Posterior cingulate gyrus (tissue), 11 donors: ENCODE results near the gene ERAL1.
"Not testable (repeated sequence)": the region's sequence is repeated elsewhere in the genome, so short reads cannot be mapped to it uniquely, and the experiment has no call there.

Experiments
- DNase-seq, 10 donors: peaks; one replicate each; pipeline versions ENCODE4 v3.0.0 to v3.0.0-alpha.2; 2020 to 2021; ENCODE audit warnings: mixed read lengths in 3 of 10
- intact Hi-C: fragments of 100-400 bp; cut with DNase I; formaldehyde crosslinking; loops from one replicate; pipeline ENCODE4 v1.15.1; 2023

The ERAL1 gene

DNA sequence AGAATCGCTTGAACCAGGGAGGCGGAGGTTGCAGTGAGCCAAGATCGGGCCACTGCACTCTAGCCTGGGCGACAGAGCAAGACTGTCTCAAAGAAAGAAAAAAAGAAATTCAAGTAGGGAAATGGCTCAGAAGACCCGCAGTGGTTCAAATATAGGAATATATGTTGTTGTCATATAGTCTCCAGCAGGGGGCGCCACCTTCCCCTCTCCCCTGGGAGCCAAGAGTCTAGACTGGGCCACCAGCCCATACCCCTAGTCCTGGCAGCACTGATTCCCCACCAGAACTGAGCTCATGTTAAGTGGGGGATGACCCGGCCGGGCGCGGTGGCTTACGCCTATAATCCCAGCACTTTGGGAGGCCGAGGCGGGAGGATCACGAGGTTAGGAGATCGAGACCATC lies 6.1 kb upstream of the ERAL1 start:
- intact Hi-C loops: not testable (repeated sequence)
- DNase-seq: peak in 3 of 10 donors; percentile 13 to 72 (median 50)

DNA sequence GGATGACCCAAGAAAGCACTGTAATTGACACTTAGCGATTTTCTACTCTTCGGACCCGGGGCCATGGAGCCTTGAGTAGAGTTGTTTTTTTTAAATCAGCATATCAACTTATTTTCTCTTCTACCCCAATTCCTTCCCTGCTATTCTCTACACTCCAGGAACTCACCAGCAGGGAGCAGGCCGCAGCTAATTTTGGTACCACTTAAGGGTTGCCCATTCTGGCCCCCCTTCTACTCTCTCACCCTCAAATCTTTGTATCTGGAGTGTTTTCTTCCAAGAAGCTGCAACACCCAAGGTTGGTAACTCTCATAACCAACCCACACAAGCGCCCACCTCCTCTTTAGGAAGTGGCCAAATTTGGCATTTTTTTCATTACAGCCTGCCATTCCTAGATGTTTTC lies 5.5 kb upstream of the ERAL1 start:
- intact Hi-C loops: no loop called here
- peak in 3 of 10 donors; percentile 11 to 50 (median 49) for DNase-seq

DNA sequence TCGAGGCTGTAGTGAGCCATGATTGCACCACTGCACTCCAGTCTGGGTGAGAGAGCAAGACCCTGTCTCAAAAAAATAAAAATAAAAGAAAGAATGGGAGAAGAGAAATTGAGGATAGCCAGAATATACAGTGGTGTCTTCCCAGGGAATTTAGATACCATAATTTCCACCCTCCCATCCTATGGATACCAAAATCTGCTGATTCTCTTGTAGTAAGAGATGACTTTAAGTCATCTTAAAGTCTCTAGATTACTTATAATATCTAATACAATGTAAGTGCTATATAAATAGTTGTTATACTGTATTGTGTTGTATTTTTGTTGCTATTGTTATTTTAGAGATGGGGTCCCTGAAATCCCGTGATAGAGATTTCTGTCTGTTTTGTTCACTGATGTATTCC lies 1.5 kb upstream of the ERAL1 start:
- intact Hi-C loops: no loop called here

DNA sequence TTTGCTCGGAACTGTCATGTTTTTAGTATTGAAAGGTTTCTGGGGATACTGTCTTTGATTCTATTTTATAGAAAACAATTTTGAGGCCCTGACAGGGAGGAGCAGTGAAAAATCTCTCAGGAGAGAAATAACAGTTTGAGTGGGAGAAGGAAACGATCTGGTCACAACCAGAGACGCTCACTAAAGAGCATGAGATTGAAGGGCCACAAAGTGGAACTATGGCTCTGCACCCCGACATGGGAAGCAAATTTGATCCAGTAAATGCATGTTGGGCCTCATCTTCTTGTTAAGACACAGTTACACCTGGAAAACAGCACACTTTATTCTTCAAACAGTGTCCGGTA lies 492 bp downstream of the ERAL1 start:
- intact Hi-C loops: loop anchor here (5.0 kb wide), 1 partner anchor 42 kb away; the partner anchor contains the start of gene FLOT2
- DNase-seq: peak in 2 of 10 donors; percentile 4 to 9

More for the DNA sequence above, 1.5 kb upstream of the ERAL1 start:
- peak in 2 of 10 donors; percentile 22 to 50 for DNase-seq

DNA sequence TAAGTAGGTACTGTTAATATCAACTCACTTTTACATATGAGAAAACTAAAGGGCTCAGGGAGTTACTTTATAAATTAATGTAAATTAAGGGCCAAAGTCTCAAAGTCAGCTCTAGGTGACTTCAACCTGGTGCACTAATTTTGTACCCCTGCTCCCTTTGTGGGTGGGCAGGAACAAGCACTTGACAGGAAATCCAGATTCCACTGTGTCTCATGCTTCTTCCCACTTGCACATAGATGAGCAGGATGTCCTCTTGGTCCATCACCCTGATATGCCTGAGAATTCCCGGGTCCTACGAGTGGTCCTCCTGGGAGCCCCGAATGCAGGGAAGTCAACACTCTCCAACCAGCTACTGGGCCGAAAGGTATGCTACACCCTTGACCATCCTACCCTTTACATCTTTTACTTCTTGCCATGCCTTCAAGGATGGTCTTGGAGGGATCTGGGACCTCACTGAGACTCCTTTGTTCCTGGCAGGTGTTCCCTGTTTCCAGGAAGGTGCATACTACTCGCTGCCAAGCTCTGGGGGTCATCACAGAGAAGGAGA lies 1.3 kb downstream of the ERAL1 start:
- peak in 2 of 10 donors; percentile 4 to 30 for DNase-seq
- intact Hi-C loops: loop anchor here (5.0 kb wide), 1 partner anchor 41 kb away; the partner anchor contains the start of gene FLOT2

DNA sequence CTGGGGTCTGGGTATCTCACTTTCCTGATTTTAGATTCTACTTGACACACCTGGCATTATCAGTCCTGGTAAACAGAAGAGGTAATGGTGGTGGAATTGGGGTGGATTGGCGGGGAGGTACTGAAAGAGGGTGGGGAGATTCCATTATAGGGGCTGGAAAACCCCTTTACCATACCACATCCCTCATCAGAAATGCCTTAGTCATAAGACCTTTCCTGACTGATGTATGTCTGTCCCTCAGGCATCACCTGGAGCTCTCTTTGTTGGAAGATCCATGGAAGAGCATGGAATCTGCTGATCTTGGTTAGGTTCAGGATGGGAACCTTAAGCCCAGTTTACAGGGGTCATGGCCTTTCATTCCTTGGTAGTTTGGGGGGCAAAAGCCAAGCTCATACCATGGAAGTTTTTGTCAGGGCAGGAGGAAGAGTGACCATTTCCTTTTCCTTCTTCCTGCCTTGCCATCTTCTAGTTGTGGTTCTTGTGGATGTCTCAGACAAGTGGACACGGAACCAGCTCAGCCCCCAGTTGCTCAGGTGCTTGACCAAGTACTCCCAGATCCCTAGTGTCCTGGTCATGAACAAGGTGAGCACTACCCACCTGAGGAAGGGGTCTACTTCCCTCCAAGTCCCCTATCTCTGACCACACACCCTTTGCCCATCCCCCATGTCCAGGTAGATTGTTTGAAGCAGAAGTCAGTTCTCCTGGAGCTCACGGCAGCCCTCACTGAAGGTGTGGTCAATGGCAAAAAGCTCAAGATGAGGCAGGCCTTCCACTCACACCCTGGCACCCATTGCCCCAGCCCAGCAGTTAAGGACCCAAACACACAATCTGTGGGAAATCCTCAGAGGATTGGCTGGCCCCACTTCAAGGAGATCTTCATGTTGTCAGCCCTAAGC lies 3.3 kb downstream of the ERAL1 start:
- DNase-seq: peak in 2 of 10 donors; percentile 17 to 21
- intact Hi-C loops: loop anchor here (5.0 kb wide), 1 partner anchor 39 kb away; the partner anchor contains the start of gene FLOT2

DNA sequence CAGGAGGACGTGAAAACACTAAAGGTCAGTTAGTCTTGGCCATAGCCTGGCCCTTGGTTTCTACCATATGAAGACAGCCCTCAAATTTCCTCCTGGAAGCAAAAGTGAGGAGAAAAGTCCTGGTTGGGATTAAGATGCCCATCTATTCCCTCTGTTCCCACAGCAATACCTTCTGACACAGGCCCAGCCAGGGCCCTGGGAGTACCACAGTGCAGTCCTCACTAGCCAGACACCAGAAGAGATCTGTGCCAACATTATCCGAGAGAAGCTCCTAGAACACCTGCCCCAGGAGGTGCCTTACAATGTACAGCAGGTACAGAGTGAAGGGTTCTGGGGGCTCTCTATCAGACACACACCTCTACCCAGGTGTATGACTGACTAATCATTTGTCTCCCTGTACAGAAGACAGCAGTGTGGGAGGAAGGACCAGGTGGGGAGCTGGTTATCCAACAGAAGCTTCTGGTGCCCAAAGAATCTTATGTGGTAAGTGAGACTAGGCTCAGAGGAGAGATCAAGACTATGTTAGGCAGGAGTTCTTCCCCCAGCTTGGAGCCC lies 4.1 kb downstream of the ERAL1 start:
- intact Hi-C loops: loop anchor here (5.0 kb wide), 1 partner anchor 38 kb away; the partner anchor contains the start of gene FLOT2
- peak in 2 of 10 donors; percentile 18 to 34 for DNase-seq

DNA sequence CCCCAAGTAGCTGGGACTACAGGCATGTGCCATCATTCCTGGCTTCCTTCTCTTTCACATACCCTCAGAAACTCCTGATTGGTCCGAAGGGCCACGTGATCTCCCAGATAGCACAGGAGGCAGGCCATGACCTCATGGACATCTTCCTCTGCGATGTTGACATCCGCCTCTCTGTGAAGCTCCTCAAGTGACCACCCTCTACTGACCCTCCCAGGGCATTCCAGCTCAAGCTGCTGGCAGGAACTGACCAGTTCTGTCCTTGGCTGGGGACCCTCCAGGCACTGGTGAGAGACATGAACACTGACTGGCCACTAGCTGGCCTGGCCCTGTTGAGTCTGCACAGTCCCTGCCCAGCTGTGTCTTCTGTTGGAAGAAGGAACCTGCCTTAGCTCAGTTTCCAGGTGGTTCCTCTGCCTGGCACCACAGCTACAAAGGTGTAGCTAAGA lies 5.6 kb downstream of the ERAL1 start:
- DNase-seq: peak in 2 of 10 donors; percentile 24 to 52
- intact Hi-C loops: no loop called here

DNA sequence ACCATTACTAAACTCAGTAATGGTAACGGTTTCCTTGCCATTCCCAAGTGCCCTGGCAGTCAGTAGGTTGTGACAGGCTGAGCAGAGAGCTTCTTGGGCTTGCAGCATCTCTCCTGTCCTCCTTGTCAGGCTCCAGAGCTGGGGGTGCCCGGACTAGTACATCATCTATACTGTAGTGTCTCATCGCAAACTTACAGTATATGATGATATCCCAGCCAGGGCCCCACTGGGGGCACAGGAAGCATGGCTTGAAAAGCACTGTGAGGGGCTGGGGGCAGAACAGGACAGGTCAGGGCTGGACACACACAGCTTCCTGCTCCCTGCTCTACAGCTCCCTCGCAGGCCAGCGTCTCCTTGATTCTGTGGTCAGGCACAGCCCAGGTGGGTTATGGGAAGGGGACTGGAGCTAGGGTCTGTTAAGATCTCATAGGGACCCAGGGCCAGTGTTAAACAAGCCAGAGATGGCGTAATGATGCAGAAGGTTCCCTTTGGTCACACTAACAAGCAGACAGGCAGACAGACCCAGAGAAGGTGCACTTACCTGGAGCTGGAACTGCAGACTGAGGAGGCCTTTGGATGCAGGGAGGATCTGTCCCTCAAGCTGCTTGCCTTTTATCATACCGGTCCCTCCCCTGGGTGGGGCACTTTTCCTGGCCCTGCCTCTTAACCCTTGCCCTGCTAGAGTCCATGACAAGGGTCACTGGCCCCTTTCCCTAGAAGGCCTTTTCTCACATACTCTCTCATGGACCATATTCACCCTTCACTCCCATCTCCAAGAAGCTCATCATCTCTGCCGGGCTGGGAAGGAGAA lies 6.8 kb downstream of the ERAL1 start:
- intact Hi-C loops: no loop called here
- peak in 2 of 10 donors; percentile 29 to 51 for DNase-seq

DNA sequence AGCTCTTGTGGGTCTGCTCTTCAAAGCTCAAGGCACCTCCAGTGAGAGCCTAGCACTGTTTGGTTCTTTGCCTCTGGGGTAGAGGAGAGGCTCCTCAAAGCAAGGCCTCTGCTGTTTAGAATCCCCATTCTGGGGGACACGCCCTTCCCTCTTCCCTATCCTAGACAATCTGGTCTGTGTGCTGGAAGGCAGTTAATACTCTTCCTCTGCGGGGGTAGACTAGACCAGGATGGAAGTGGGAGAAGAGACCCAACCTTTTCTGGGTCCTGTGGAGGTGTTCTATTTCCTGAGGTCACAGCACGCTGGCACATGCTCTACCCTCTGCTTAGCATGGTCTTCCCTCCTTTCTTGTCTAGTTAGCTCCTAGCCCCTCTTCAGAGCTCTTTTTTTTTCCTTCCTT lies 7.7 kb downstream of the ERAL1 start:
- intact Hi-C loops: no loop called here
- no peak for DNase-seq

DNA sequence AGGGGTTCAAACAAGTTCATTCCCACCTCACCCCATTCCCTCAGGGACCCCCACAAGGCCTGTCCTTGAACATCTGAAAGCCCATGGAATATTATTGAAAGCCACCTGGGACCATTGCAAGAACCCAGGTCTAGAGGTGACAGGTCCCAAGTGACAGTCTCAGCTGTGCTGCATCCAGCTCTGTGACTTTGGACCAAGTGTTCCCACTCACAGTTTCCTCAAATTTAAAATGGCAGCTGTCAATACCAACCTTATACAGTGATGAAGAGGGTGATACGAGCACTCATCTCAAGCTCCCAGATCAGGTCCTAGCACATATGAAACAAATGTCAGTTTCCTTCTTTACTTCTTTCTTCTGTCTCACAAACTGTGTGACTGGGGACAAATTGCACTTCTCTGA lies 9.1 kb downstream of the ERAL1 start:
- intact Hi-C loops: no loop called here

DNA sequence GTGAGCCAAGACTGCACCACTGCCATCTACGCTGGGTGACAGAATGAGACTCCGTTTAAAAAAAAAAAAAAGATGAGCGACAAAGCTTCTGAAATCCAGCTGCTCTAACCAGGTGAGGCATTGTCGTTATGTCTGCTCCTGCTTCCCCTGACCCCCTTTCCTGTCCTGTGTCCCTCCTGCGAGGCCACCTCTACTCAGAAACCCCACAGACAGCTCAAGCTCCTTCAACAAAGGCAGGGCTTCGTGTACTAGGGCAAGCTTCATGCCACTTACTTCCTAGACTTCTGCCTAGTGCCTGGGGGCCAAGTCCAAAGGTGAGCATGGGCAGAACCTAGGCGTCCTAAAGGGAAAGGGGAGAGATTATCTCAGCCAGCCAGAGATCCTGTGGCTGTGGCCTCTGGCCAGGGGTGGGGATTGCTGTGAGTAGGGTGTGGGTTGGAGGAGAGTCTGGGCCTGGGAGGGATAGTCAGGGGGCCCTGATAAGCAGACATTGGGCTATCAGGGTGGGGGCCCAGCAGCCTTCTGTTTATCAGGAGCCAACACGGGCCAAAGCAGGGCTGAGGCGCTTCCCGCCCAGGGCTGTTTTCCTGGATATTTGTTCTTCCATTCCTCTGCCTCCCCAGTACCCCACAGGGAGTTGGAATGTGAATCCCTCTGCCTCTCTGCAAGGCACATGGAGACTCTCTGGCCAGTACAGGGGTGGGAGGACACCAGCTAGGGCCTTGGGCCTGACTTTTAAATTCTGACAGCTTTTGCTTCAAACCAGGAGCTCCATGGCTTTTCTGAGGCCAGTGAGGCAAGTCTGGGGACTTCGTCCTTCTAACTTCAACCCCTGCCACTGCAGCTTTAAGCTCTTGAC lies 10.4 kb downstream of the ERAL1 start:
- intact Hi-C loops: no loop called here
- DNase-seq: no peak

More for the DNA sequence above, 9.1 kb downstream of the ERAL1 start:
- peak in 1 of 10 donors; percentile 3 for DNase-seq

DNA sequence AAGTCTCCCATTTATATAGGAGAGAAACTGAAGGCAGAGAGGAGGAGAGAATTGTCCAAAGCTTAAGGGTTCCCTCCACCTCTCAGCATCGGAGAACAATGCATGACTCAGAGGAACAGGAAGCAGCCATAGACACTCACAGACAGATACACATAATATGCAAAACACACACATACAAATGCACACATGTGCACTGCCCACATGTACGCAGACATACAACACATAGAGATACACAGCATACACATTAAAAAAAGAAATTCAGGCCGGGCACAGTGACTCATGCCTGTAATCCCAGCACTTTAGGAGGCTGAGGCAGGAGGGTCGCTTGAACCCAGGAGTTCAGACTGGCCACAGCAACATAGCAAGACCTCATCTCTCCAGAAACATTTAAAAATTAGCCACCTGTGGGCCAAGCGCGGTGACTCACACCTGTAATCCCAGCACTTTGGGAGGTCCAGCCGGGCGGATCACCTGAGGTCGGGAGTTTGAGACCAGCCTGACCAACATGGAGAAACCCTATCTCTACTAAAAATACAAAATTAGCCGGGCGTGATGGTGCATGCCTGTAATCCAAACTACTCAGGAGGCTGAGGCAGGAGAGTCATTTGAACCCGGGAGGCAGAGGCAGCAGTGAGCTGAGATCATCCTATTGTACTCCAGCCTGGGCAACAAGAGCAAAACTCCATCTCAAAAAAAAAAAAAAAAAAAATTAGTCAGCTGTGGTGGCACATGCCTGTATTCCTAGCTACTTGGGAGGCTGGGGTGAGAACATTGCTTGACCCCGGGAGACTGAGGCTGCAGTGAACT lies 11.3 kb downstream of the ERAL1 start:
- intact Hi-C loops: no loop called here
- no peak for DNase-seq

DNA sequence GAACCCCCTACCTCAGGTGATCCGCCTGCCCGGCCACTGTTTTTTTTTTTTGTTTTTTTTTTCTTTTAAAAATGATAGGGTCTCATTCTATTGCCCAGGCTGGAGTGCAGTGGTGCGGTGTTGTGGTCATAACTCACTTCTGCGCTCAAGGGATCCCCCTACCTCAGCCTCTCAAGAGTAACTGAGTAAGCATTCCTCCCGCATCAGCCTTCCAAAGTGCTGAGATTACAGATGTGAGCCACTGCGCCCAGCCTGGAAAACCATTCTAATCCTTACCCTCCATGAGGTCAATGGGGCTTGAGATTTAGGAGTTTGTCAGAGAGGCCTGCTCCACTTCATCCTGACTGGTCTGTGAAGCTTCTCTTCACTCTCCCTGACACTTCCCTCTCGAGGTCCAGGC lies 12.5 kb downstream of the ERAL1 start:
- intact Hi-C loops: no loop called here
- DNase-seq: no peak

DNA sequence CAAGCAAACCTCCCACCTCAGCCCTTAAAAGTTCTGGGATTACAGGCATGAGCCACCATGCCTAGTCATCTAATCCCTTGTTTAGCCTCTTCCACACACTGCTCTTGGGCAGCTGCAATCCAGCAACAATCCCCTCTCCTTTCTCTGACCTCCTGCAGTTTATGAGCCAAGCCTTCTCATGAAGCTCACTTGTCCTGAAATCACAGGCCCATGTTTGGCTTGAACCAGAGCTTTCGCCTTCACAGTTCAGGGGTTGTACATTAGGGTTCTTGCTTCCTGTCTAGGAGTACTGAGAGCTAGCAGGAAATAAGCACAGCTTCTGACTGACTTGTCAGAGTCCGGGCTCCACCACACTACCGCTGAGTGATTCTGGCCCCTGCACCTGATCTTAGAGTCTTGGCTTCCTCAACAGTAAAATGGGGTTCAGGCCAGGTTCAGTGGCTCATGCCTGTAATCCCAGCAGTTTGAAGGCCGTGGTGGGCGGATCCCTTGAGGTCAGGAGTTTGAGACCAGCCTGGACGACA lies 16.3 kb downstream of the ERAL1 start:
- peak in 1 of 10 donors; percentile 21 for DNase-seq
- intact Hi-C loops: no loop called here

DNA sequence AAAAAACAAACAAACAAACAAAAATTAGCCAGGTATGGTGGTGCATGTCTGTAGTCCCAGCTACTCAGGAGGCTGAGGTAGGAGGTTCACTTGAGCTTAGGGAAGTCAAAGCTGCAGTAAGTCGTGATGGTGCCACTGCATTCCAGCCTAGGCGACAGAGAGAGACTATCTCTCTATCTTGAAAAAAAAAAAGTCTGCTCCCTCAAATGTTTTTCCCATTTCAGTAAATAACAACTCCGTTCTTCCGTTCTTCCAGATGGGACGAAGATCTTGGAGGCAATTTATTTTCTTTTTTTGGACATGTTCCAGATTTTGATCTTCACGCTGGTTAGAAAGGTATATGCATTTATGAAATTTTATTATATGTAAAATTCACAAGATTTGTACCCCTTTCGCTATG lies 19.0 kb downstream of the ERAL1 start:
- intact Hi-C loops: no loop called here
- DNase-seq: peak in 2 of 10 donors; percentile 5 to 13

DNA sequence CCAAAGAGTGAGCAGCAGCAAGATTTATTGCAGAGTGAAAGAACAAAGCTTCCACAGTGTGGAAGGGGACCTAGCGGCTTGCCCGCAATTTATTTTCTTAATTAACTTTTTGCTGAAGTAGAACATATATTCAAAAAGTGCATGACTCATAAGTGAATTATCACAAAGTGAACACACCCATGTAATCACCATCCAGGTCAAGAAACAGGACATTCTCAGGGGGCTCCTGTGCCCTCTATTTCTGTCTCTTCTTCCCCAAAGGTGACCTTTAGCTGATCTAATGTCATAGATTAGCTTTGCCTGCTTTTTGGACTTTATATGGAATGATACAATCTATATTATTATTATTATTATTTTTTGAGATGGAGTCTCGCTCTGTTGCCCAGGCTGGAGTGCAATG lies 19.9 kb downstream of the ERAL1 start:
- intact Hi-C loops: no loop called here
- DNase-seq: peak in 1 of 10 donors; percentile 0

DNA sequence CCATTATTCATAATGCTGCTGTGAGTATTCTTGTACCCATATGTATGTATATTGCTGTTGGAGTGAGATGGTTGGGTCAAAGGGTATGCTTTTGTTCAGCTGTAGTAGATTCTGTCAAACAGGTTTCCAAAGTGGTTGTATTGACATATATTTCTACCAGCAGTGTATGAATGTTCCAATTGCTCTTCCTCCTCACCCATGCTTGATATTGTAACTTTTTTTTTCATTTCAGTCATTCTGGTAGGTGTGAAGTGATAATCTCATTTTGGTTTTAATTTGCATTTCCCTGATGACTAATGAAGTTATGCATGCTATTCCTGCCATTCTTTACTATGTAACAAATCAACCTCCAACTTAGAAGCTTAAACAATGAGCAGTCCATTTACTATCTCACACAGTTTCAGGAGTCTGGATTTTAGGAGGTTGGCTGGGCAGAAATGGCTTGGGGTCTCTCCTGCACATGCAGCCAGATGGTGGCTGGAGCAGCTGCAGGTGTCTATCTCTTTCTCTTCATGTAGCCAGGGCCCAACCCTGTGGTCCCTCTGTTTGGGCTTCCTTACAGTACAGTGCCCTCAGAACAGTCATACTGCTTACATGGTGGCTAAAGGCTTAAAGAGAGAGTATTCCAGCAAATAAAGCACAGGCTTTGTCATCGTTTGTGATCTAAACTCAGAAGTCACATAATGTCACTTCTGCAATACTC lies 21.2 kb downstream of the ERAL1 start:
- intact Hi-C loops: no loop called here
- peak in 1 of 10 donors; percentile 22 for DNase-seq
